HG03045 (cell line): ENCODE results near the gene CRYGA.
A peak's percentile ranks its signal among the peaks of the same experiment; 100 is the strongest.

Experiments
- ATAC-seq: cut with Tn5 transposase; IDR thresholded peaks from one replicate; pipeline ENCODE4 v1.9.1; 2021; ENCODE audit warnings: mild to moderate bottlenecking, moderate library complexity; ENCODE audit not compliant: unreplicated experiment

The CRYGA gene

GRCh38 chr2:208163489-208163888 lies at the start of gene CRYGA:
TSS of gene CRYGA (minus strand) at chr2:208163589. CDS start at chr2:208163556, 33 bp downstream.
- no peak for ATAC-seq

- ATAC-seq, result no peak
Observed at GRCh38 chr2:208210688-208211451, 47.5 kb upstream of the CRYGA start.

DNA sequence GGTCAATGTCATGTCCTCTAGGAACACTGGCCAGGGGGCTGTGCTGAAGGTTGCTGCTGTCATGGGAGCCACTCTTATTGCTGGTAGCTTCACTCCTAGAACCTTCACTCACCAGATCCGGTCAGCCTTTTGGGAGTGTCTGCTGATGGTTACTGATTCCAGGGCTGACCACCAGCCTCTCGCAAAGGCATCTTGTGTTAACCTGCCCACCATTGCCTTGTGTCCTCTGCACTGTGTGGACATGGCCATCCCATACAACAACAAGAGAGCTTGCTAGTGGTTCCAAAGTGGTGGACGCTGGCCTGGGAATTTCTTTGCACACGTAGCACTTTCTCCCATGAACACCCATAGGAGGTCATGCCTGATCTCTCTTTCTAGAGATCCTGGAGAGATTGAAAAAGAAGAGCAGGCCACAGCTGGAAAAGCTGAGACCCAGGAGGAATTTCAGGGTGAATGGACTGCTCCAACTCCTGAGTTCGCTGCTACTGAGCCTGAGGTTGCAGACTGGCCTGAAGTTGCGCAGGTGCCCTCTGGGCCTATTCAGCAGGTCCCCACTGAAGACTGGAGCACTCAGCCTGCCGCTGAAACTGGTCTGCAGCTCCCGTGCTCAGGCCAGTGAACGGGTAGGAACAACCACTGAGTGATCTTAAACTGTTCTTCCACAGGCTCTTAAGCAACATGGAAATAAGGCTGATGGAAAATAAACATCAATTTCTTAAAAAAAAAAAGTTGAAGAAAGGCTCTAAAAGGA lies 45.1 kb upstream of the CRYGA start:
- no peak for ATAC-seq

DNA sequence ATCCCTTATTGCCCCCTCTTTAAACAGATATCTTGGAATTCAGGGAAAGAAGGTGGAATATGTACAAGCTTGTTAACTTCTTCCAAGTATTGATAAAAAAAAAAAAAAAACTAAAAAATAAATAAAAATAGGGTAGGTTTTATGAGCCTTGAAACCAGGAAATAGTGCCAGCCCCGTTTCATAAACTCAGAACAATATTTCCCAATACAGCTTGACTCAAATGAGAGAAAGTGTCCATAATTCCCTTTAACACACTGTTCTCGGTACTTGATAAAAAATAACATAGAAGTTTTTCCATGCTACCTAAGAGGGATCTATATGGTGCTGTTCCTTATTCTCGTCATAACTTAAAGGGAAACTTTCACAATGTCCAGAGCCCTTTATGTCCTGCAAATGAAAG lies 44.4 kb upstream of the CRYGA start:
- ATAC-seq, result no peak

DNA sequence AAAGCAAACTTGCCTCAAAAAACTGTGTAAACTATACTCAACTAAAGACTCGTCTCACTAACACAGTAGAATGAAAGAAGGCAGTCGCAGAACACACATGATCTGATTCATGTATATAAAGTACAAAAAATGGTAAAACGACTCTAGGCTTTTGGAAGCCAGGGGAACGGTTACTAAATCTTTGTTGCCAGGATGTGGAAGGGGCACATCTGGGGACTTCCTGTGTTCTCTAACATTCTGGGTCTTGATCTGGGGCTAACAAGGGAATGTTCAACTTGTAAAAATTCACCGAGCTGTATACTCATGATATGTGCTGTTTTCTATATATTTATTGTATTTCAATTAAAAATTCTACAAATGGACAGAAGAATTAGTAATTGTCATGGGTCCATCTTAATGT lies 40.8 kb upstream of the CRYGA start:
- no peak for ATAC-seq

DNA sequence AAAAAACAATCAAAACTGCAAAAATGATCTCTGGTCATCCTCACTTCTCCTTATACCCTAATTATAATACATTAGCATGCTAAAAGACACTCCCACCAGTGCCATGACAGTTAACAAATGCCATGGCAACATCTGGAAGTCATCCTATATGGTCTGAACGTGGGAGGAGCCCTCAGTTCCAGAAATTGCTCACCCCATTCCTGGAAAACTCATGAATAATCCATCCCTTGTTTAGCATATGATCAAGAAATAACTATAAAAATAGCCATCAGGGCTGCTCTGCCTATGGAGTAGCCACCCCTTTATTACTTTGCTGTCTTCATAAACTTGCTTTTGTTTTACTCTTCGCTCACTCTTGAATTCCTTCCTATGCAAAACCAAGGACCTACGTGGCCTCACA lies 32.1 kb upstream of the CRYGA start:
- ATAC-seq, result no peak

DNA sequence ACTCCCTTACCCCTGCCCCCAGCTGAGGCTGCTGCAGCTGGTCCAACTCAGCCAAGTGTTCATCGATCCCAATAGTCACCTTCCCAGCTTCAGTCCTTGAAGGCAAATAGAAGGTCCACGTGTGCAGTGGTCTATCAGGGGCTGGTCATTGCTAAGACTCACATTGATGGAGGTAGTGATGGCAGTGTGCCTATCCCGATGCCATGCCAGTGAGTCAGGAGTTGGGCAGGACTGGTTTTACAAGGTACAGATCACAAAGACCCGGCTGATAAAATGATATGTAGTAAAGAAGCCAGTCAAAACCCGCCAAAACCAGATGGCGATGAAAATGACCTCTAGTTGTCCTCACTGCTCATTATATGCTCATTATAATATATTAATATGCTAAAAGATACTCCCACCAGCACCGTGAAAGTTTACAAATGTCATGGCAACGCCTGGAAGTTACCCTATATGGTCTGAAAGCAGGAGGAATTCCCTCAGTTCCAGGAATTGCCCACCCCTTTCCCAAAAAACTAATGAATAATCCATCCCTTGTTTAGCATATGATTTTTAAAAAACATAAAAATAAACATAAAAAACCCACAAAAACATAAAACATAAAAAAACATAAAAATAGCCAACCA lies 29.3 kb upstream of the CRYGA start:
- no peak for ATAC-seq

GRCh38 chr2:208189810-208190503 lies 26.6 kb upstream of the CRYGA start, which contains the start of gene C2orf80:
TSS of gene C2orf80 (minus strand) at chr2:208190030. CDS start at chr2:208186986, 3,044 bp downstream.
- ATAC-seq, result no peak

DNA sequence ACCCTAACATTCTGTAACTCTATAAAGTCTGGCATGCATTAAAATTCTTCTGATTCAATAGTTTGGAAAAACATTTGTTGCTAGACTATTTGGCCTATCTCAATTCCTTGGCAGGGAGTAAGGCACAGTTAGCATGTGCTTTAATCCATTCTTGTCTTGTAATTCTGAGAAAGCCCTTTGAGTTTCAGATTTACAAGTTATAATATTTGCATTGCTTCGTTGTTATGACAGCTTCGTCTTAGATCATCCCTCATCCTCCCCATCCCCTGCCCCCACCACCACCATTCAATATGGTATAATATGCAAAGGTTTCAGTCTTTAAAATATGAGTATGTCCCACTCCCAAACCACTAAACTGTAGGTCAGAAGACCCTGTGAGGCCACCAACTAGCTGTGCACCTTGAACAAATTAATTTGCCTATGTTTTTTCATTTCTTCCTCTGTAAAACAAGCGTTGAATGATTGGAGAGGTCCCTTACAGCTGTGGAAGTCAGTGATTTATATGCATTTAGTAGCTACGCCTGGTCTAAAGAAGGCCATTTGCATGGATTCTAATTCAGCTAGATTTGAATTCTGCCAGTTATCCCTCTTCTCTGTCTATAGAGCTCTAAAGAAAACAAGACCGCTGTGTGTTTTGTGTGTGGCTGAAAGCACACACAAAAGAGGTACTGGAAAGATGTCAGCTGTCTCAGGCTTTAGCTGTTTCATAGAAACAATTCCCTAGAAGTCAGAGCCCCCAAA lies 25.9 kb upstream of the CRYGA start:
- no peak for ATAC-seq

DNA sequence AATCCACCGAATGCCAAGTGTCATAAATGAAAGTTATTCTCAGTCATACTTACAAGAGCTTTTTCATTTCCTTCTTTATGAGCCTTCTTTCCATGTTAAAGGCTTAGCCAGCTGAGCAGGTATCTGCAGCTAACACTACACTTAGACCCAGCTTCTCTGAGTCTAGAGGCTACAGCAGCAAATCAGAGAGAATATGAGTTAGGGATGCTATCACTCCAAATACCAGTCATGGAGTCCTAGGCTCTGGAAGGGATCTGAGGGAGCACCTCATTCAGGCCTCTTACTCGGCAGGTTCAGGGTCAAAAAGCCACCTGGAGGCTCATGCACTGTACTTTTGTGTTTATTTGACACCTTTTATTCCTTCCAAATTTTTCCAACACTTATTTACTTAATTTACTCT lies 23.5 kb upstream of the CRYGA start:
- ATAC-seq, result no peak

GRCh38 chr2:208186465-208186864 lies 23.1 kb upstream of the CRYGA start:
- ATAC-seq, result no peak

DNA sequence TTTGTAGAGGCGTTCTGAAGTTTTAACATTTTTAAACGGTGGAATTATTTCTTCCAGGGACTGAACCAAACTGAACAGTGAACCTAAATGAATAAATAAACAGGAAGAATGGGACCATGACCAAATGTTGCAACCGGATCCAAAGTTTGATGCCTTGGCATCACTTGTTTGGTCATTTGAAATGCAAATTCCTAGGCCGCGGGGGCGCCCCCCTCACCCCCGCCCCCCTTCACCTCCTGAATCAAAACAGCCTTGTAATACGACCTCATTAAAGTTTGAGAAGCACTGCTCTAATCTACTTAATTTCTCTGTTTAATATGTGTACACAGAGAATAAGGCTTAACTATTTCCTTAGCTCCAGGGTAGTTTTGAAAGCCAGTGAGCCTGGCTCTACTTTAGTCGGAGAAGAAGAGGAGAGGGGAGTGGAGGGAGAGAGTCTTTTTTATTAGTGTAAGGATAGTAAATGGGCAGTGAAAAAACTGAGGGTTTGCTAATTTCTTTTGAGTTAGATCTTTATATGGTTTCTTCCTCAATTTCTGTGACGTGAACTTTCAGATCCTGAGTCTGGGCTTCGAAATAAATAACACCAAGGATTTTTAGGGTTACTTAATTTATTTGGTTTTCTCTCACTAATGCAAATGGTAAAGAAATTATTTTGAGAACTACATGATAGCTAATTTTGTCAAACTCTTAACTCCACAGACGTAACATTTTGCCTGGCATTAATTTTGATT lies 20.8 kb upstream of the CRYGA start:
- ATAC-seq, result no peak

DNA sequence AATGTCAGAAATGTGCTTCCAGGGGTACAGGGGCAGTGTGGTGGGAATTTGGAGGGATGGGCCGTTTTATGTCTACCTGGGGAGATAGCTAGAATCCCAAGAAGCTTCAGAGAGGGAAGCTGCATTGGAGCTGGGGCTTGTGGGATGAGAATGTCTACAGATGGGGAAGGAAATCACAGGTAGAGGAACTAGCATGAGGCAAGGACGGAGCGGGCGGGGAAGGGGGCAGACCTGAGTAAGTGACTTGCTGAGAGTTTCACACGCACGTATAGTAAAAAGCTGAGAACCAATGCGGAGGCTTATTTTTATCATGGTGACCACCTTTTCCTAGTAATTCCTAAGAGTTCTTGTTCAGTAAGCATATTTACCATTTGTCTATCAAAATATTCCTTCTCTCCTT lies 20.1 kb upstream of the CRYGA start:
- ATAC-seq, result no peak

- ATAC-seq, result no peak
Observed at GRCh38 chr2:208182835-208183234, 19.4 kb upstream of the CRYGA start.

- no peak for ATAC-seq
Observed at GRCh38 chr2:208179028-208179609, 15.7 kb upstream of the CRYGA start.

DNA sequence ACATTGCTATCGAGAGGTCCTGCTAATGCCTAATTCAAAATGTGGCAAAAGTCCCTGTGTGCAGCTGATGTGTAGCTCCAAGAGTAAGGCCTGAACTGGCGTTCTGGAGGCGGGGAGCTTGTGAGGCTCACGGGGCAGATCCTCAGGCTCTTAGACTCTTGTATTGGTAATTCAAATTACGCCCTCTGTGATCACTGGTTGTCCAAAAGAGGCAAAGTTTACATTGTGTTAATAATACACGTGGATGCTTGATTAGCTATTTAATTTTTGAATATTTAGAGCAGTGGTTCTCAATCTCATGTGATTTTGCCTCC lies 12.4 kb upstream of the CRYGA start:
- ATAC-seq, result no peak

DNA sequence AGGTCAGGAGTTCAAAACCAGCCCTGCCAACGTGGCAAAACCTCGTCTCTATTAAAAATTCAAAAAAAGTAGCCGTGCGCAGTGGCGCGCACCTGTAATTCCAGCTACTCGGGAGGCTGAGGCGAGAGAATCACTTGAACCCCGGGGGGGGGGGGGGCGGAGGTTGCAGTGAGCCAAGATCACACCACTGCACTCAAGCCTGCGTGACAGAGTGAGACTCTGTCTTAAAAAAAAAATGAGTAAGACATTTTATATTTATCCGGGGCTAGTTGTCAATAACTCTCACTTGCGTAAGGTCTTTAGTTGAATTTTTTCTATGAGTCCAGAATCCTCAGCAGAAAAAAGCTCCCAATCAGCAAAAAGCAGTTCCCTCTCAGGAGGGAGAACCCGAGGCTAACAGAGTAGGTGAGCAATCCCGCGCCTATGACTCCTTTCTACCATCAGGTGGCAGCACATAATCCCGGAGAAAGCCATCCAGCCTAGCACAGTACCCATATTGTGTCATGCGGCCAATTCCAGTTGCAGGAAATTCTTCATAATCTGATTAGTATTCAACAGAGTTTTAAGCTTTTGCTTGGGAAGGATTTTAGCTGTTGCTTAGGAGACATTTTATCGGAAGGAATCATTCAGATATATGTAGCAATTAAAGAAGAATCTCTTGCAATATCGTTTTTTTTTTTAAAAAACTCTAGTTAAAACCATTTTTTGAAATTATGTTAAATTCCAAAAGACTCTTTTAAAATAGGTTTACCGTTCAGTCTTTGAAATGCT lies 11.9 kb upstream of the CRYGA start:
- peak; percentile 96 for ATAC-seq

GRCh38 chr2:208174144-208174543 lies 10.8 kb upstream of the CRYGA start:
- ATAC-seq, result no peak

- no peak for ATAC-seq
Observed at GRCh38 chr2:208172125-208172524, 8.7 kb upstream of the CRYGA start.
